ENCODE measurements around the gene PALM. TPM values are rescaled to one million over a fixed set of nuclear protein-coding genes. Genes with fewer than 3 reads are reported as not detected.

The PALM gene
- total RNA-seq, 1 donor from 2014 or later: 26.0 TPM

GRCh38 chr19:752652-753517 is 44.1 kb downstream of the PALM start:
- peak; percentile 73 for DNase-seq (ENCODE audit: low spot score)

- DNase-seq (ENCODE audit: low spot score): no peak
These were observed 45.8 kb downstream of the PALM start for GRCh38 chr19:754530-754929.

- no peak for DNase-seq (ENCODE audit: low spot score)
These were observed 46.3 kb downstream of the PALM start for GRCh38 chr19:755063-755462.

- DNase-seq (ENCODE audit: low spot score): no peak
These were observed 47.5 kb downstream of the PALM start for GRCh38 chr19:756236-756635.

GRCh38 chr19:756821-757688 is 48.3 kb downstream of the PALM start:
- no peak for DNase-seq (ENCODE audit: low spot score)

- DNase-seq (ENCODE audit: low spot score): no peak
These were observed 49.3 kb downstream of the PALM start for GRCh38 chr19:757811-758668.

GRCh38 chr19:763181-763580 is 54.4 kb downstream of the PALM start:
- no peak for DNase-seq (ENCODE audit: low spot score)

- no peak for DNase-seq (ENCODE audit: low spot score)
These were observed 55.1 kb downstream of the PALM start for GRCh38 chr19:763869-764268.

- no peak for DNase-seq (ENCODE audit: low spot score)
These were observed 55.6 kb downstream of the PALM start for GRCh38 chr19:764301-764700.

- no peak for DNase-seq (ENCODE audit: low spot score)
These were observed 56.5 kb downstream of the PALM start for GRCh38 chr19:765179-765738.

GRCh38 chr19:768424-768823 is 59.7 kb downstream of the PALM start:
- no peak for DNase-seq (ENCODE audit: low spot score)

GRCh38 chr19:769616-770015 is 60.9 kb downstream of the PALM start:
- DNase-seq (ENCODE audit: low spot score): no peak

GRCh38 chr19:771332-771785 is 62.6 kb downstream of the PALM start:
- DNase-seq (ENCODE audit: low spot score): no peak

- no peak for DNase-seq (ENCODE audit: low spot score)
These were observed 63.3 kb downstream of the PALM start for GRCh38 chr19:772063-772462.

GRCh38 chr19:772730-773436 is 64.1 kb downstream of the PALM start:
- DNase-seq (ENCODE audit: low spot score): no peak

GRCh38 chr19:776549-776948 is 67.8 kb downstream of the PALM start:
- no peak for DNase-seq (ENCODE audit: low spot score)

- DNase-seq (ENCODE audit: low spot score): peak; percentile 81
These were observed 70.3 kb downstream of the PALM start for GRCh38 chr19:778910-779653.

- no peak for DNase-seq (ENCODE audit: low spot score)
These were observed 72.2 kb downstream of the PALM start for GRCh38 chr19:780935-781334.

GRCh38 chr19:781800-782184 is 73.1 kb downstream of the PALM start:
- DNase-seq (ENCODE audit: low spot score): no peak

All from ureter (tissue), 1 donor.